ENCODE results near the gene COBL.

The COBL gene

GRCh38 chr7:51072281-51072680 is 244.3 kb downstream of the COBL start:
- ATAC-seq: no peak

DNA sequence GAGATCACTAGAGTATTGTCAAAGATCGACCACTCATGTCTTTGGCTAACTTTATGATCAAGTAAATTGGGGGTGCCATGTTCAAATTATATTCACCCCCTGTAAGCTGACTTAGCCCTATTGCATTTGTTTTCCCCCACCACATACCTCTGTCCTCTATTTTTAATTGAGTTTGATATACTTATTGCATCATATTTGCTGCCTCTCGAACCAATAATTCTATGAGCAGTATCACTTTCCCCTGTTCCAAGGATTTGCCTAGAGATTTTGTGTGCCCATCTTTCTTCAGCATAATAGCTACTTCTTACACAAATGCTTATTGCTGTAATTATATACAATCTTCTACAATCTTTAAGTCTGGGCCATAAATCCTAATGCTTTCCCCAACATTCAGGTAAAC is 245.2 kb downstream of the COBL start:
- no peak for ATAC-seq

- ATAC-seq: no peak
These were observed 246.5 kb downstream of the COBL start for GRCh38 chr7:51070151-51070550.

GRCh38 chr7:51069411-51070083 is 247.1 kb downstream of the COBL start:
- no peak for ATAC-seq

- no peak for ATAC-seq
These were observed 248.2 kb downstream of the COBL start for GRCh38 chr7:51068401-51068800.

GRCh38 chr7:51067757-51068156 is 248.9 kb downstream of the COBL start:
- ATAC-seq: no peak

DNA sequence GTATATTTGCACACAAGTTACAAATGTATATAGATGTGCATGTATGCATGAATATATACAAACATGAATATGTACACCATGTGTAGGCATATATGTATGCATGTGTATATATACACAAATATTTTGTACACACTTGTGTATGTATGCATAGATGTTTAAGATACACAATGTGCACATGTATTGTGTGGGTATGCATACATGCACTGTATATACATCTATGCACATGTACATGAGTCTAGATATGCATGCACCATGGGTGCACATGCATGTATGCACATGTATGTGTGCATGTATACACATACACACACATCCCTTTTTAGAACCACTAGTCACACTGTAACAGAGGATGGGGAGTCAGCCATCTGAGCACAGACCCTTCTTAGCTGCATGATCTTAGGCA is 249.4 kb downstream of the COBL start:
- ATAC-seq: no peak

GRCh38 chr7:51066405-51066882 is 250.2 kb downstream of the COBL start:
- no peak for ATAC-seq

GRCh38 chr7:51065766-51066165 is 250.8 kb downstream of the COBL start:
- ATAC-seq: no peak

GRCh38 chr7:51064688-51065087 is 251.9 kb downstream of the COBL start:
- no peak for ATAC-seq

DNA sequence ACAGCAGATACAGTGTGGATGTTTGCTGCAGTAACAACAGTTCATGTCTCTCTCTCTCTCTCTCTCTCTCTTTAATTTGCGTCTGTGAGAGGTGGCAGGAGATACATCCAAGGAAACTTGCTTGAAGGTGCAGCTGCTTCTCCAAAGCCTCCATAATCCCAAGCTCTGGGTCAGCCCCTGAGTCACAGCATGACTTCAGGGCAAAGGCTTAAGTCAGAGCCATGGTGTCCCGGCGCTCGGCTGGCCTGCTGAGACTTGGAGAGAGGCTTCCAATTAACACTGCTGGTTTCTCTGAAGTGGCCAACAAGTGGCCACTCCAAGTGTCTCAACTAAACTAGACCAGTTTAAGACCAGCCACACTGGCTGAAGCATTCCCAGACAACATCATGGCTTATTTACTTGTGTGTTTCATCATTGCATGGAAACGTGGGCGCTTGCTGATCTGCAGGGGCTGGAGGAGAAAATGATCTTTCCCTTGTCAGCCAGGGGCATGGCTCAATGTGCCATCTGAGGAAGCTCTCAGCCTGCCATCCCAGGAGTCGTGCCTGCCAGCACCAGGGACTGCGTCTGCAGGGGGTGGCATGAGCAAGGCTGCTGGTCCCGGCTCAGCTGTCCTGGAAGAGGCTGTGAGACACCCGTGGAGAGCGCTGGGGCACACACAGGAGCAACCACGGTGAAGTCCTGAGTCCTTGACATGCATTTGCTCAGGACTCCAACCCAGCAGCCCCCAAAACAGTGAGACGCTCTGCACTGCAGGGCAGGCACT is 254.2 kb downstream of the COBL start:
- ATAC-seq: no peak

- ATAC-seq: no peak
These were observed 256.1 kb downstream of the COBL start for GRCh38 chr7:51060536-51060935.

GRCh38 chr7:51059504-51060142 is 257.0 kb downstream of the COBL start:
- no peak for ATAC-seq

DNA sequence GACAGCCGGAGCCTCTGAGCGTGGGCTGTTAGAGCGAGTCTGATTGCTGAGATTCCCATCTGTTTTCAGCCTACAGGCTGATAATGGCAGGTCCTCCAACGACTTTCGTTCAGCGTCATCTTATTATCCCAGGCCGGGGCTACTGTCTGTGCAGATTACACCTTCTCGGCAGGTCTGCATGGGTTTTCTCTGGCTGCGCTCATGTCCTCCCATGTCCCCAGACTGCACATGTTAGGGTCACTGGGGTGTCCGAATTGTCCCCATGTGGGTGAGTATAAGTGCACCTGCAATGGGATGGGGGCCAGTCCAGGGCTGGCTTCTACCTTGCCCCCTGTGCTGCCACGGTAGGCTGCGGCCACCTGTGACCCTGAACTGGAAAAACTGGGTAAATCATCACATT is 257.8 kb downstream of the COBL start:
- ATAC-seq: no peak

GRCh38 chr7:51055039-51055840 is 261.4 kb downstream of the COBL start:
- ATAC-seq: no peak

- no peak for ATAC-seq
These were observed 262.4 kb downstream of the COBL start for GRCh38 chr7:51054231-51054630.

DNA sequence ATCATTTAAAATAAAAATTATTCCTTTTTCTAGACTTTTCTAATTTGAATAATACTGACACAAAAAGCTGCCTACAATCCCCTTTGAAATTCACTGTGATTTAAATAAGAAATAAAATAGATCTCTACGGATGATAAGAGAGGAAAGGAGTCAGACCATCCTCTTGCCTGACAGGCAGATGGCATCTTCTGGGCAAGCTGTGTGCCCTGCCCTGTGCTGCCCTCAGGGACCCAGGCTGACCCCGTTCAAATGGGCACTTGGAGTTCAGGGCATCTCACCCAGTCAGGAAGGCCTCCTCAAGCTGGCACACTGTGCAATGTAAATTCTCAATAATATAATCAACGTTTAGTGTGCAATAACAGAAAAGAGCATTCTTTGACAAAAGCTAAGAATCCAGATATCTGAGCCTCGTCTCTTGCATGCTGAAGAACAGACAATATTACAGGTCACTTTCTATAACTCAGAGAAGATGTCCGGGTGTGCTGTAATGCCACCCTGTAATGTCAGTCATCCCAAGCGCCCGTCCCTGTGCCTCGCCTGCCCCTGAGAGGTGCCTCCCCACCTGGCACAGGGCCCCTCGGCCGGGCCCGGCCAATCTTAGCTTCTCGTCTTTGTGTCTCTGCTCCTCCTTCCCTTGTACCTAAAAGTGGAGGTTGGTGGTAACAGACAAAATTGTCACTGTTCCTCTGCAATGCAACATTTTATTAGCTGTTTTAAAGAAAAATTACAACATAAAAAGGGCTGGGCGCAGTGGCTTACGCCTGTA is 263.3 kb downstream of the COBL start:
- no peak for ATAC-seq

- no peak for ATAC-seq
These were observed 270.1 kb downstream of the COBL start for GRCh38 chr7:51046482-51046881.

- no peak for ATAC-seq
These were observed 270.5 kb downstream of the COBL start for GRCh38 chr7:51046103-51046466.

- no peak for ATAC-seq
These were observed 271.1 kb downstream of the COBL start for GRCh38 chr7:51045319-51046102.

GRCh38 chr7:51043461-51043860 is 273.1 kb downstream of the COBL start:
- no peak for ATAC-seq
